Measurements from ENCODE around the gene MIER2.
"Not testable (repeated sequence)": the region's sequence is repeated elsewhere in the genome, so short reads cannot be mapped to it uniquely, and the experiment has no call there.

Gene MIER2

GRCh38 chr19:289651-290371 is 54.8 kb downstream of the MIER2 start:
- no peak for DNase-seq (ENCODE audit: low read depth in 2 of 2, low spot score in 1 of 2)

- DNase-seq (ENCODE audit: low read depth in 2 of 2, low spot score in 1 of 2): no peak
Observed at GRCh38 chr19:288911-289310, 55.7 kb downstream of the MIER2 start.

- DNase-seq (ENCODE audit: low read depth in 2 of 2, low spot score in 1 of 2): no peak
Observed at GRCh38 chr19:287381-287871, 57.2 kb downstream of the MIER2 start.

- DNase-seq (ENCODE audit: low read depth in 2 of 2, low spot score in 1 of 2): no peak
Observed at GRCh38 chr19:283395-283794, 61.2 kb downstream of the MIER2 start.

- DNase-seq (ENCODE audit: low read depth in 2 of 2, low spot score in 1 of 2): no peak
Observed at GRCh38 chr19:282501-282900, 62.1 kb downstream of the MIER2 start.

- DNase-seq (ENCODE audit: low read depth in 2 of 2, low spot score in 1 of 2): no peak
Observed at GRCh38 chr19:281992-282391, 62.6 kb downstream of the MIER2 start.

GRCh38 chr19:281156-281853 is 63.3 kb downstream of the MIER2 start:
- no peak for DNase-seq (ENCODE audit: low read depth in 2 of 2, low spot score in 1 of 2)

GRCh38 chr19:280541-281009 is 64.0 kb downstream of the MIER2 start:
- DNase-seq (ENCODE audit: low read depth in 2 of 2, low spot score in 1 of 2): no peak

- no peak for DNase-seq (ENCODE audit: low read depth in 2 of 2, low spot score in 1 of 2)
Observed at GRCh38 chr19:279656-280055, 64.9 kb downstream of the MIER2 start.

- no peak for DNase-seq (ENCODE audit: low read depth in 2 of 2, low spot score in 1 of 2)
Observed at GRCh38 chr19:279231-279630, 65.4 kb downstream of the MIER2 start.

- DNase-seq (ENCODE audit: low read depth in 2 of 2, low spot score in 1 of 2): no peak
Observed at GRCh38 chr19:277581-278165, 66.9 kb downstream of the MIER2 start.

- no peak for DNase-seq (ENCODE audit: low read depth in 2 of 2, low spot score in 1 of 2)
Observed at GRCh38 chr19:277131-277530, 67.5 kb downstream of the MIER2 start.

GRCh38 chr19:275958-276646 is 68.5 kb downstream of the MIER2 start:
- no peak for DNase-seq (ENCODE audit: low read depth in 2 of 2, low spot score in 1 of 2)

GRCh38 chr19:275000-275399 is 69.6 kb downstream of the MIER2 start:
- DNase-seq (ENCODE audit: low read depth in 2 of 2, low spot score in 1 of 2): no peak

- DNase-seq (ENCODE audit: low read depth in 2 of 2, low spot score in 1 of 2): no peak
Observed at GRCh38 chr19:273393-273792, 71.2 kb downstream of the MIER2 start.

GRCh38 chr19:271856-272255 is 72.7 kb downstream of the MIER2 start:
- DNase-seq (ENCODE audit: low read depth in 2 of 2, low spot score in 1 of 2): no peak

- DNase-seq (ENCODE audit: low read depth in 2 of 2, low spot score in 1 of 2): not testable (repeated sequence)
Observed at GRCh38 chr19:270766-271318, 73.8 kb downstream of the MIER2 start.

- DNase-seq (ENCODE audit: low read depth in 2 of 2, low spot score in 1 of 2): no peak
Observed at GRCh38 chr19:269241-269640, 75.4 kb downstream of the MIER2 start.

GRCh38 chr19:262125-262524 is 82.5 kb downstream of the MIER2 start:
- no peak for DNase-seq (ENCODE audit: low read depth in 2 of 2, low spot score in 1 of 2)

GRCh38 chr19:256804-257203 is 87.8 kb downstream of the MIER2 start:
- not testable (repeated sequence) for DNase-seq (ENCODE audit: low read depth in 2 of 2, low spot score in 1 of 2)
